ENCODE measurements around the gene RARS1. TPM values are rescaled to one million over a fixed set of nuclear protein-coding genes. Genes with fewer than 3 reads are reported as not detected.

Gene RARS1
- total RNA-seq, 1 donor from 2014 or later, result 24.5 TPM

DNA sequence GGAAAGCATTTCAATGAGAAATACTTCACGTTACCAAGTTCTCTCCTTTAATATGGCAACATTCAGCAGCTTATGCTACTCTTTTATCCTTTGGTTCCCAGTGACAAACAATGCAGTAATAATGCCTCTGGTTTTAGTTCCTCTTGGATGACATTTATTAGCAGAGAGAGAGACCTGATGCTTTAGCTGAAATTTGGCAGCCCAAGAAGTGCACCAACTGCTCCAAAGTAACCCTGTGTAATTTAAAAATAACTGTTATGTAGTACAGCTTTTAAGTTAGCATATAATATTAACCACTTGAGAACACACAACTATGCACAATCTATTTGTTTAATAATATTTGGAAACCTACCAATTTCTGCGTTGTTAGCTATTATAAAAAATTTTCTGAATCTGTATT, 71.1 kb downstream of the RARS1 start:
- intact Hi-C loops (cut with DNase I), result no loop called here
- Histone ChIP-seq H3K27me3 (no peaks in the 10 kb centered on the region), H3K36me3 (peaks cover 16 to 47% of the 10 kb centered on the region in 2 donors), H3K4me1 (peaks cover under 1 to 1% of the 10 kb centered on the region in 2 donors), H3K9me3 (no peaks in the 10 kb centered on the region), H3K4me3 (no peak overlapping the region), H3K27ac (no peak overlapping the region)
- DNase-seq (ENCODE audit: low spot score in 2 of 2), result no peak
- TF ChIP-seq, protein P1, sequence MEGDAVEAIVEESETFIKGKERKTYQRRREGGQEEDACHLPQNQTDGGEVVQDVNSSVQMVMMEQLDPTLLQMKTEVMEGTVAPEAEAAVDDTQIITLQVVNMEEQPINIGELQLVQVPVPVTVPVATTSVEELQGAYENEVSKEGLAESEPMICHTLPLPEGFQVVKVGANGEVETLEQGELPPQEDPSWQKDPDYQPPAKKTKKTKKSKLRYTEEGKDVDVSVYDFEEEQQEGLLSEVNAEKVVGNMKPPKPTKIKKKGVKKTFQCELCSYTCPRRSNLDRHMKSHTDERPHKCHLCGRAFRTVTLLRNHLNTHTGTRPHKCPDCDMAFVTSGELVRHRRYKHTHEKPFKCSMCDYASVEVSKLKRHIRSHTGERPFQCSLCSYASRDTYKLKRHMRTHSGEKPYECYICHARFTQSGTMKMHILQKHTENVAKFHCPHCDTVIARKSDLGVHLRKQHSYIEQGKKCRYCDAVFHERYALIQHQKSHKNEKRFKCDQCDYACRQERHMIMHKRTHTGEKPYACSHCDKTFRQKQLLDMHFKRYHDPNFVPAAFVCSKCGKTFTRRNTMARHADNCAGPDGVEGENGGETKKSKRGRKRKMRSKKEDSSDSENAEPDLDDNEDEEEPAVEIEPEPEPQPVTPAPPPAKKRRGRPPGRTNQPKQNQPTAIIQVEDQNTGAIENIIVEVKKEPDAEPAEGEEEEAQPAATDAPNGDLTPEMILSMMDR (IDR thresholded peaks at IDR 0.05), result no peak

DNA sequence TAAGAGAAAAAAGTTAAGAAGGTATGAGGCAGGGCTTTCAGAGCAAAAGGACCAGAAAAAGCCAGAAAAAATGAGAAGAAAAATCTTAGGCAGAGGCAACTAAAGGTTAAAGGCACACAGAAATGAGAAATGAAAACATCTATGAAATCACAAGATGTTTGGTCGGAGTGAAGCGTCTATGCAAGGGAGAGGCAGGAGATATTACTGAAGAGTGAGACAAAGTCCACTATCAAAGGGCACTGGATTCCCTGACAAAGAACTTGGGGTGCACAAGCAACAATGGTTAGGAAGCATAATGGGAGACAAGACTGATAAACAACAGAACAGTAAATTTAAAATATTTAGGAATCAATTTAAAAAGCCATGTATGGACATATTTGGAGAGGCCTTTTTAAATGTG, 76.0 kb downstream of the RARS1 start:
- intact Hi-C loops (cut with DNase I), result no loop called here
- Histone ChIP-seq H3K4me3 (no peak overlapping the region), H3K27me3 (no peaks in the 10 kb centered on the region), H3K36me3 (peaks cover 16 to 62% of the 10 kb centered on the region in 2 donors), H3K27ac (no peak overlapping the region), H3K9me3 (no peaks in the 10 kb centered on the region), H3K4me1 (no peaks in the 10 kb centered on the region)
- DNase-seq (ENCODE audit: low spot score in 2 of 2), result no peak
- TF ChIP-seq, protein P1 (IDR thresholded peaks at IDR 0.05), result no peak

DNA sequence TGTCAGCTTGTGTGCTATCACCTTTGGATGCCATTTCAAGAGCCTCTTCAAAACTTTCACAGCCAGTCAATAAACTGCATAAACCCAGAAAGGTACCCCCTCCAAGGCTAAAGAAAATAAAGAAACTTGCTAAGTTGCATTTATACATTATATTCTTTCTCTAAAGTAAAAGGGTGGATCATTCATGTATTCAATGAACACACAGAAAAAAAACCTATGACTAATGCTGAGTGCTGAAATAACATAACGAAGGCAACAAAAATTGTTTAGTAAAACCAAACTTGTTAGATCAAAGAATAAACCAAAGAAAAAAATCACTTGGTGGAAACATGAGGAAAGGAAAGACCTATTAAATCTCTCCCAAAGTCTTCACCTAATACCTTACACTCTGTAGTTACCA, 77.7 kb downstream of the RARS1 start:
- Histone ChIP-seq H3K4me3 (no peak overlapping the region), H3K36me3 (peaks cover 0 to 59% of the 10 kb centered on the region in 2 donors), H3K9me3 (no peaks in the 10 kb centered on the region), H3K27ac (no peak overlapping the region), H3K27me3 (no peaks in the 10 kb centered on the region), H3K4me1 (no peaks in the 10 kb centered on the region)
- intact Hi-C loops (cut with DNase I), result no loop called here
- TF ChIP-seq, protein P1 (IDR thresholded peaks at IDR 0.05), result no peak
- DNase-seq (ENCODE audit: low spot score in 2 of 2), result no peak

DNA sequence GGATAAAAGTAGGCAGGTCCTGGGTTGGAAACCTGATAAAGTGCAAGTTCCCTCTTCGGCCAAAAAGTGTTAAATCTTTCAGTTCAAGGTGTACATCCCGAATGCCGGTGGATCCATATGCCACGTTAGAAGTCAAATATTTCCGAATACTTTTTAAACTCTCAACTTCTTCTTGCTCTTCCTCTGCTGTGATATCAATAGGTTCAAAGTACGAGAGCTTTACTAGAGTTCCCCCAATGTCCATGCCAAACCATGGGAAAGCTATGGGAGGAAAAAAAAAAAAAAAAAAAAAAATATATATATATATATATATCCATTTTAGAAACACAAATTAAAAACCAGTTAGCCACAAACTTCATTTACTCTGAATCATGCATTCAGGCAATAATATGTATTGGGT, 82.5 kb downstream of the RARS1 start:
- Histone ChIP-seq H3K4me3 (no peak overlapping the region), H3K27ac (no peak overlapping the region), H3K36me3 (peaks cover 0 to 42% of the 10 kb centered on the region in 2 donors), H3K9me3 (no peaks in the 10 kb centered on the region), H3K4me1 (no peaks in the 10 kb centered on the region), H3K27me3 (no peaks in the 10 kb centered on the region)
- intact Hi-C loops (cut with DNase I), result no loop called here
- no peak for DNase-seq (ENCODE audit: low spot score in 2 of 2)
- TF ChIP-seq, protein P1 (IDR thresholded peaks at IDR 0.05), result no peak

Other genes with a start within 250 kb of the RARS1 start
- gene WWC1, start 194.8 kb upstream of the RARS1 start, total RNA-seq, result not detected
- not detected for gene FBLL1, start 42.8 kb downstream of the RARS1 start, total RNA-seq
- gene PANK3, start 92.9 kb downstream of the RARS1 start, total RNA-seq, result 20.9 TPM

Measured in ascending aorta (tissue), 2 donors.